CD4-positive, alpha-beta T cell (primary cell): ENCODE data around the gene PHF12. TPM values are rescaled to one million over a fixed set of nuclear protein-coding genes. Genes with fewer than 3 reads are reported as not detected.
A peak's percentile ranks its signal among the peaks of the same experiment; 100 is the strongest.
"Not testable (repeated sequence)": the region's sequence is repeated elsewhere in the genome, so short reads cannot be mapped to it uniquely, and the experiment has no call there.

ENCODE experiments used
- ATAC-seq: fragments of 200-7000 bp; cut with Tn5 transposase; one replicate; pipeline ENCODE4 v1.10.0; 2022; ENCODE audit warnings: mild to moderate bottlenecking; ENCODE audit not compliant: poor library complexity
- CTCF ChIA-PET: fragments of 350-600 bp; sonication (Branson Sonifier 250); formaldehyde crosslinking; loops from one replicate; lab custom pipeline; 2021; ENCODE audit warnings: antibody characterized with exemption, inconsistent platforms; lab: Charles Lee
- POLR2A ChIA-PET: fragments of 350-600 bp; sonication (Branson Sonifier 250); formaldehyde crosslinking; loops from one replicate; lab custom pipeline; 2021; ENCODE audit warnings: antibody characterized with exemption, inconsistent platforms; lab: Charles Lee
- DNase-seq, 14 experiments: peaks; one replicate each; pipeline ENCODE4 v3.0.0-alpha.2; 2013 to 2020; ENCODE audit warnings: mixed read lengths in 2 of 14
- H3K27ac ChIP-seq, 2 donors: one replicate each; pipeline versions ENCODE4 v1.5.1 to v1.7.0; 2013; ENCODE audit warnings: low read length in 2 of 2, low read depth in 1 of 2, mild to moderate bottlenecking in 1 of 2
- H3K27me3 ChIP-seq, 2 experiments: 1 replicate in 1 of 2; 2 replicates in 1 of 2; pipeline versions ENCODE4 v1.6.1 to v1.7.0; 2013; ENCODE audit warnings: low read length in 2 of 2, control low read depth in 1 of 2, mild to moderate bottlenecking in 1 of 2, moderate library complexity in 1 of 2; ENCODE audit not compliant: insufficient read depth in 2 of 2, control insufficient read depth in 1 of 2
- H3K36me3 ChIP-seq: one replicate; pipeline ENCODE4 v1.6.1; 2013; ENCODE audit warnings: low read length, control low read depth; ENCODE audit not compliant: insufficient read depth
- H3K4me1 ChIP-seq: one replicate; pipeline ENCODE4 v1.6.1; 2013; ENCODE audit warnings: low read length, control low read depth; ENCODE audit not compliant: insufficient read depth
- H3K4me3 ChIP-seq: one replicate; pipeline ENCODE4 v1.5.1; 2013; ENCODE audit warnings: mild to moderate bottlenecking, low read length, moderate library complexity
- H3K9me3 ChIP-seq, 2 experiments: 1 replicate in 1 of 2; 2 replicates in 1 of 2; pipeline versions ENCODE4 v1.6.1 to v1.7.0; 2013; ENCODE audit warnings: low read length in 2 of 2, mild to moderate bottlenecking in 2 of 2, control low read depth in 1 of 2, moderate library complexity in 1 of 2; ENCODE audit not compliant: control insufficient read depth in 1 of 2, insufficient read depth in 1 of 2
- H3K27ac Mint-ChIP-seq: one replicate; pipeline ENCODE4 v1.8.0; 2020; ENCODE audit warnings: mixed read lengths
- H3K27me3 Mint-ChIP-seq: one replicate; pipeline ENCODE4 v1.8.0; 2021; ENCODE audit warnings: mixed read lengths
- H3K36me3 Mint-ChIP-seq: one replicate; pipeline ENCODE4 v1.8.0; 2021; ENCODE audit warnings: low read depth, mixed read lengths
- H3K4me1 Mint-ChIP-seq: one replicate; pipeline ENCODE4 v1.8.0; 2021; ENCODE audit warnings: low read depth, mixed read lengths
- H3K4me3 Mint-ChIP-seq: one replicate; pipeline ENCODE4 v1.8.0; 2020; ENCODE audit warnings: mild to moderate bottlenecking, mixed read lengths
- H3K9me3 Mint-ChIP-seq: one replicate; pipeline ENCODE4 v1.8.0; 2020; ENCODE audit warnings: mixed read lengths
- intact Hi-C, 2 experiments: fragments of 100-400 bp; cut with DNase I in 1 of 2; cut with micrococcal nuclease in 1 of 2; formaldehyde crosslinking; loops; one replicate each; pipeline versions ENCODE4 v1.15.1 to v1.9.0; 2023 to 2025; cut with DNase I, micrococcal nuclease
- total RNA-seq, 174 experiments: library from RNA in 2 of 174; stranded (reverse) in 2 of 174; gene quantifications; one replicate each; pipeline ENCODE4 v1.2.3 and lab custom pipeline; 2021 to 2026
- TF ChIP-seq, protein P1 (sequence below): fragments of 200-600 bp; IDR thresholded peaks from one replicate; pipeline ENCODE4 v1.8.0; 2022; ENCODE audit warnings: antibody characterized with exemption, mild to moderate bottlenecking

Gene PHF12
- total RNA-seq, 2 experiments from 2014 or later: 232 to 247 TPM

DNA sequence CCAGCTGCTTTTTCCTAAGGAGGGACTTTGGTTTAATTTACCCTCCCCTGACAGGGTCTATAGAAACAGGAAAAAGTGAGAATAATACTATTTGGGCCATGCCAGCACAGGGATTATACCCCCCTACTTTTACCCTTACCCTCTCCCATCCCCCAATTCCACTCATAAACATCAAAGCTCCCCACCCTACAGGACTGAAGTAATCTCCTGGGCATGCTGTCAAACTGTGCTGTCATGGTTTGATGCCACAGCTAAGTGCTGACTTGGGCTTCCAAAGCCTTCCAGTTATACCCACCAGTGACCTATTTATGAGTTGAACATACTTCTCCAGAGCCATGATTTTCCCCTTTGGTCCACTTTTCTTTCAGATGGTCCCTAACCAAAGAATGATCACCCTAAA is 12.8 kb downstream of the PHF12 start:
- peak overlapping the region; percentile 34 for H3K4me3 Mint-ChIP-seq
- intact Hi-C loops: no loop called here
- H3K4me1 Mint-ChIP-seq: peaks cover 90% of the 10 kb centered on the region
- DNase-seq (no peak), ATAC-seq (no peak)
- Histone ChIP-seq H3K36me3 (peaks cover 33% of the 10 kb centered on the region), H3K27ac (no peak overlapping the region), H3K27me3 (no peaks in the 10 kb centered on the region), H3K4me3 (no peak overlapping the region), H3K9me3 (no peaks in the 10 kb centered on the region), H3K4me1 (peaks cover 61% of the 10 kb centered on the region)
- ChIA-PET POLR2A (interaction anchor here (1.8 to 4.6 kb wide), 3 partner anchors 11 to 13 kb away, joined by 6 to 18 read pairs (median 13); partner anchors contain the start of gene PHF12), CTCF (interaction anchor here (1.9 to 2.0 kb wide), 2 partner anchors 9 to 36 kb away, joined by 6 to 8 read pairs; partner anchors contain the start of gene DHRS13)
- TF ChIP-seq, protein P1, sequence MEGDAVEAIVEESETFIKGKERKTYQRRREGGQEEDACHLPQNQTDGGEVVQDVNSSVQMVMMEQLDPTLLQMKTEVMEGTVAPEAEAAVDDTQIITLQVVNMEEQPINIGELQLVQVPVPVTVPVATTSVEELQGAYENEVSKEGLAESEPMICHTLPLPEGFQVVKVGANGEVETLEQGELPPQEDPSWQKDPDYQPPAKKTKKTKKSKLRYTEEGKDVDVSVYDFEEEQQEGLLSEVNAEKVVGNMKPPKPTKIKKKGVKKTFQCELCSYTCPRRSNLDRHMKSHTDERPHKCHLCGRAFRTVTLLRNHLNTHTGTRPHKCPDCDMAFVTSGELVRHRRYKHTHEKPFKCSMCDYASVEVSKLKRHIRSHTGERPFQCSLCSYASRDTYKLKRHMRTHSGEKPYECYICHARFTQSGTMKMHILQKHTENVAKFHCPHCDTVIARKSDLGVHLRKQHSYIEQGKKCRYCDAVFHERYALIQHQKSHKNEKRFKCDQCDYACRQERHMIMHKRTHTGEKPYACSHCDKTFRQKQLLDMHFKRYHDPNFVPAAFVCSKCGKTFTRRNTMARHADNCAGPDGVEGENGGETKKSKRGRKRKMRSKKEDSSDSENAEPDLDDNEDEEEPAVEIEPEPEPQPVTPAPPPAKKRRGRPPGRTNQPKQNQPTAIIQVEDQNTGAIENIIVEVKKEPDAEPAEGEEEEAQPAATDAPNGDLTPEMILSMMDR: no peak
- H3K36me3 Mint-ChIP-seq: peaks cover 70% of the 10 kb centered on the region
- peak overlapping the region; percentile 65 for H3K27ac Mint-ChIP-seq
- H3K27me3 Mint-ChIP-seq: no peaks in the 10 kb centered on the region
- H3K9me3 Mint-ChIP-seq: no peaks in the 10 kb centered on the region

DNA sequence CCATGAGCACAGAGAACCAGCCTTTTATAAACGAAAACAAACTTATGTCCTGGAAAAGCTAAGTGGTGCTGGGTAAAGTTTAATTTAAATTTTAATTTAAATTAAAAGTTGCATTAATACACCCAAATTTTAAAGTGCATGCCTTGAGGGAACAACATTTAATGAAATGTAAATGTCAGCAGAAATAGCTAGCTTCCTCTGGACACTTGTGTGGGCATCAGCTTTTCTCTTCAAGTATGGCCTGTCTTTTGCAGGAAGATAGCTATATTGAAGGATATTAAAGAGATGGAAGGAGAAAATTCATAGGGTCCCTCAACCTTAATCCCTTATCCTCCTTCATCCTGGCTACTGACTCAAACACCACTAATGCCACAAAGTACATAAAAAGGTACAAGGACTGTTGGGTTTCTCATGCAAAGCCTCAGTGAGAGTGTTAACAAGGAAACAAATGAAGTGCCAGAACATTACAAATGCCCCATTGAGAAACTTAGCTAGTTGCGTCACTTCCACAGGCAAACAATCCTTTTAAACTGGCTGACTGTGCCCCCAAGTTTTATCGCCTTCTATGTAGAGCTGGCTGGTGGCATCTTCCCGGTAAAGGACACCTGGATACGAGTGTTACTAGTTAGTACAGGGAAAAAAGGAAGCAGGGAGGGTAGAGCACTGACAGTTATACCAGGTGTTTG is 14.1 kb downstream of the PHF12 start:
- TF ChIP-seq, protein P1: no peak
- H3K4me1 ChIP-seq: peaks cover 64% of the 10 kb centered on the region
- H3K9me3 ChIP-seq: no peaks in the 10 kb centered on the region
- Mint-ChIP-seq H3K4me1 (peaks cover 88% of the 10 kb centered on the region), H3K27ac (peak overlapping the region; percentile 65), H3K27me3 (no peaks in the 10 kb centered on the region), H3K9me3 (no peaks in the 10 kb centered on the region), H3K36me3 (peaks cover 75% of the 10 kb centered on the region), H3K4me3 (no peak overlapping the region)
- ChIA-PET POLR2A (interaction anchor here (1.0 to 4.6 kb wide), 4 partner anchors 9 to 15 kb away, joined by 3 to 18 read pairs (median 6); partner anchors contain the start of gene PHF12), CTCF (interaction anchor here (1.0 to 2.0 kb wide), 3 partner anchors 11 to 210 kb away, joined by 3 to 6 read pairs (median 4); partner anchors contain the start of gene DHRS13)
- no peak overlapping the region for H3K27ac ChIP-seq
- intact Hi-C loops: no loop called here
- peaks cover 25% of the 10 kb centered on the region for H3K36me3 ChIP-seq
- no peaks in the 10 kb centered on the region for H3K27me3 ChIP-seq
- DNase-seq: no peak
- ATAC-seq: no peak
- H3K4me3 ChIP-seq: no peak overlapping the region

DNA sequence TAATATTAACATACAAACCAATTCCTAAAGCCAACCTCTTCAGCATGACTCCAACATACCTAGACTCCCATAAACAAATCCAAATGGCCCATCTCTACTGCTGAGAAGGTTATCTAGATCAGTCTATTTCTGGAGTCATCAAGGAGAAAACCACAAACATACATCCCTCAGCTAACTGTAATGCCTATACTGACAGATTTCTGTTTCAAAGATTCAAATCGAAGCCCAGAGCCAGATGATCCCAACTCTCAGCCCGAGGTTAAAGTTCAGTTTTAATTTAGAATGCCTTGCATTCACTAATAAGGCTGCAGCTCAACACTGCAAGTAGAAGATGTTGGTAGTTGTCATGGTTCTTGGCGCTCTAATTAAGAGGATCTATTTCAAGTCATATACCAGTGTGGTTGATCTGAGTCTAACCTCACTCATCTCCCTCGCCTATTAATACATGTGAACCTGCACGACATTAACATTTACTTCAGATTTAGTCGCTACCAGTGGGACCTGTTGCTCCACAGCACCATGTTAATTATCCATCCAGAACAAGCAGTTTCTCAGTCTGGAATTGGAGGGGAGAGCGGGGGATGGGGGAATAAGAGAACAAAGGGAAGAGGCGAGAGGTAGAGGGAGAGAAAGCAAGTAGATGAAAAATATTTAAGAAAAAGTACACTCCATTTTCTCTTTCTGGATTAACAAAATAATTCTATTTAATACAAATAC is 15.4 kb downstream of the PHF12 start:
- H3K27ac Mint-ChIP-seq: peak overlapping the region; percentile 62
- no peak for ATAC-seq
- intact Hi-C loops: no loop called here

DNA sequence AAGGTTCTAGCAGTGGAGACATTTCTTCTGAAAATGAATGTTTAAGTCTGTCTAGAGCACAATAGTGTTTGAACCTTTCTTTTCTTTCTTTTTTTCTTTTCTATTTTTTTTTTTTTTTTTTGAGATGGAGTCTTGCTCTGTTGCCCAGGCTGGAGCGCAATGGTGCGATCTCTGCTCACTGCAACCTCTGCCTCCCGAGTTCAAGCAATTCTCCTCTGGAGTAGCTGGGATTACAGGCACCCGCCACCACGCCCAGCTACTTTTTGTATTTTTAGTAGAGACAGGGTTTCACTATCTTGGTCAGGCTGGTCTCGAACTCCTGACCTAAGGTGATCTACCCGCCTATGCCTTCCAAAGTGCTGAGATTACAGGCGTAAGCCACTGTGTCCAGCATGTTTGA is 16.8 kb downstream of the PHF12 start:
- peaks cover 67% of the 10 kb centered on the region for H3K36me3 Mint-ChIP-seq

More for the DNA sequence above, 15.4 kb downstream of the PHF12 start:
- Histone ChIP-seq H3K27me3 (no peaks in the 10 kb centered on the region), H3K27ac (no peak overlapping the region), H3K4me3 (no peak overlapping the region), H3K9me3 (no peaks in the 10 kb centered on the region), H3K4me1 (peaks cover 60% of the 10 kb centered on the region), H3K36me3 (peaks cover 25% of the 10 kb centered on the region)
- H3K4me3 Mint-ChIP-seq: peak overlapping the region; percentile 47
- peaks cover 72% of the 10 kb centered on the region for H3K36me3 Mint-ChIP-seq
- DNase-seq: no peak
- TF ChIP-seq, protein P1: no peak
- H3K27me3 Mint-ChIP-seq: no peaks in the 10 kb centered on the region
- H3K9me3 Mint-ChIP-seq: no peaks in the 10 kb centered on the region
- CTCF ChIA-PET: no interaction called here
- POLR2A ChIA-PET: interaction anchor here (1.1 to 2.2 kb wide), 3 partner anchors 9 to 16 kb away, joined by 3 to 9 read pairs (median 5); partner anchors contain the start of gene PHF12
- H3K4me1 Mint-ChIP-seq: peaks cover 75% of the 10 kb centered on the region

More for the DNA sequence above, 16.8 kb downstream of the PHF12 start:
- intact Hi-C loops, H3K27ac ChIP-seq, H3K4me3 Mint-ChIP-seq, H3K27me3 ChIP-seq, H3K9me3 Mint-ChIP-seq, DNase-seq, ATAC-seq, H3K27me3 Mint-ChIP-seq, H3K9me3 ChIP-seq, H3K4me3 ChIP-seq: not testable (repeated sequence)
- Mint-ChIP-seq H3K27ac (peak overlapping the region; percentile 58), H3K4me1 (peaks cover 70% of the 10 kb centered on the region)
- POLR2A ChIA-PET: interaction anchor here (0.8 to 2.2 kb wide), 4 partner anchors 15 to 273 kb away, joined by 3 to 9 read pairs (median 4); partner anchors contain the start of genes PHF12, SDF2 and SUPT6H
- peaks cover 28% of the 10 kb centered on the region for H3K36me3 ChIP-seq
- CTCF ChIA-PET: interaction anchor here (0.6 kb wide), 1 partner anchor 10 kb away, joined by 3 read pairs; no protein-coding TSS in a partner anchor
- H3K4me1 ChIP-seq: peaks cover 51% of the 10 kb centered on the region
